HG03095 (cell line): Measurements from ENCODE around the gene CCBE1.
"Not testable (repeated sequence)": the region's sequence is repeated elsewhere in the genome, so short reads cannot be mapped to it uniquely, and the experiment has no call there.

Source experiments
- ATAC-seq: cut with Tn5 transposase; IDR thresholded peaks from one replicate; pipeline ENCODE4 v1.9.1; 2021; ENCODE audit warnings: moderate library complexity; ENCODE audit not compliant: unreplicated experiment

The CCBE1 gene

DNA sequence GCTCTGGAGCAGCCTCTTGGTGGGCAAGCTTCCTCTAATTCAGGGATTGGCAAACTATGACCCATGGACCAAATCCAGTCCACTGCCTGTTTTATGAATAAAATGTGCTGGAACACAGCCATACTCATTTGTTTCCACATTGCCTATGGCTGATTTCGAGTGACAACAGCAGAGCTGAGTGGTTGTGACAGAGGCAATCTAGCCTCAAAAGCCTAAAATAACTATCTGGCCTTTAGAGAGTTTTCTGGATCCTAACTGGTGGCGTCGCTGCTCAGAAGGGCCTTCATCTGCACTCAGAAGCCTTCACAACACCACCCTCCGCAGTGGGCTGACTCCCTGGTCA lies 147.1 kb downstream of the CCBE1 start:
- ATAC-seq, result no peak

GRCh38 chr18:59549503-59550173 lies 147.6 kb downstream of the CCBE1 start:
- ATAC-seq, result no peak

- no peak for ATAC-seq
These were observed 149.5 kb downstream of the CCBE1 start for GRCh38 chr18:59547581-59548182.

DNA sequence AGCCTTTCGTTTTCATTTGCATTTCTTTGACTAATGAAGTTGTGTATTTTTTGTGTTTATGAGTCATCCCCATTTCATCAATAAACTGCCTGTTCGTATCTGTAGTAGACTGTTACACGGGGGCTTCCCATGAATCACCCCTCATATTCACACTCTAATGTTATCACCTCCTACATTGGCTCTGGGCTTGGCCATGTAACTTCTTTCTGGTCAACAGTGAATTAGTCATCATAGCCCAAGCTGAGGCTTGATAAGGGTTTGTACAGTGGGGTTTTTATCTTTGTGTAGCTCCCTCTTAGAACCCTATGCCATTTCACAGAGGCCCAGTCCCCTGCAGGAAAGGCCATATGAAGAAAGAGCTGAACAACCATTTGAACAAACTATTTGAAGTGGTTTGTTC lies 151.0 kb downstream of the CCBE1 start:
- ATAC-seq, result no peak

DNA sequence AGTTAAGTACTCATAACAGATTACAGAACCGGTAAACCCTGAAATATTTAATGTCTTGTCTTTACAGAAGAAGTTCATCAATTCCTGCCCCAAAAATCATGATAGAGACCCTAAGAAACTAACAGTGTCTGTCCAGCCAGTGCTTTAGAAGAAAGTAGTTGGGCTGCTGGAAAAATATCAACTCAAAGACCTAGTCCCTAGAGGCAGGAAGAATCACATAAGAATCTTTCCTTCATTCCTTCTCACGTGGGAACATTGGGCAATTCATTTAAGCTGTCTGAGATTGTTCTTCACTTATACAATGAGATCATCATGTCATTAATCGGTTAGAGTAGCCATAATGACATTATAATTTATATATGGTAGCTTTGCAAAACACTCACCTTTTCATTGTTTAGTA lies 156.4 kb downstream of the CCBE1 start:
- no peak for ATAC-seq

DNA sequence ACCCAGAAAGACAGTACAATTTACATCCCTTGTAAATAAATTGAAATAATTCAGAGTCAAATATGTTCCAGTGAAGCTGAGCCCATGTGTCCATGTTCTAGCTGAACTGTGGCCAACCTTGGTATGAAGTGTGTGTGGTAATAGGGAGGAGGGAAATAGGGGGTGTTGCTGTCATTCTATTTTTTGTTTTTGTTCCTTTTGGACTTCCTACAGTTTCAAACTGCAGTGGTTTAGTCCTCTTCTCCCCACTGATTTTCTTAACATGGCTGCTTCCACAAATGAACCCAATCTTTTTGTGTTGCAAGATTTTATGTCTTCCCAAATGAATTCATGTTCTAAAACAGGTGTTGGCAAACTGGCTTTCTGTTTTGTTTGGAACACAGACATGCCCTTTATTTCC lies 156.9 kb downstream of the CCBE1 start:
- ATAC-seq, result no peak

DNA sequence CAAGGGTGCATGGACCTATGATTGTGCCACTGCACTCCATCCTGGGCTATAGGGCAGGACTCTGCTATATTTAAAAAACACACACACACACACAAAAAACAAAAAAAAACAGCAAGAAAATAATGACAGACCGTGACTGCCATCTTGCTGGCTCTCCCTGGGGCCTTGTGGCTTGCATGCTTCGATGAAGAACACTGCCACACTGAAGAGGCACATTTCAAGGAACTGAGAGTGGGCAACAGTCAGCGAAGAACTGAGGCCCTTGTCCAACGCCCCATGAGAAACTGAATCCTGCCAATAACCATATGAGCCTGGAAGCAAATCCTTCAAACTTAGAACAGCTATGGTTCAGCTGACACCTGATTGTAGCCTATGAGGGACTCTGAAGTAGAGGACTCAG lies 158.1 kb downstream of the CCBE1 start:
- no peak for ATAC-seq

DNA sequence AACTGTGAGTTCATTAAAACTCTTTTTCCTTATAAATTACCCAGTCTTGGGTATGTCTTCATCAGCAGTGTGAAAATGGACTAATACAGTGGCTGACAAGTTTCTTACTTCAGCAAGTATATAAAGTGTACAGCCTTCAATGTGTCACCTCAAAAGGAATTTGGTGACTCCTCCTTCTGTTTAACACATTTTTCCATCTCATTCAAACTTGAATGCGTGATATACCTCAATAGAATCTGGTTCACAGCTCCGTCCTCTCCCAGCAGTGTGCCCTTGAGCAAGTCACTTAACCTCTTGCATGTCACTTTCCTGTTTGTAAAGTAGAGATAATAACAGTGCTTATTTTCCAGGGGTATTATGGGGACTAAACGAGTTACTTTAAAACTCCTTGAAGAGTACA lies 159.6 kb downstream of the CCBE1 start:
- no peak for ATAC-seq

DNA sequence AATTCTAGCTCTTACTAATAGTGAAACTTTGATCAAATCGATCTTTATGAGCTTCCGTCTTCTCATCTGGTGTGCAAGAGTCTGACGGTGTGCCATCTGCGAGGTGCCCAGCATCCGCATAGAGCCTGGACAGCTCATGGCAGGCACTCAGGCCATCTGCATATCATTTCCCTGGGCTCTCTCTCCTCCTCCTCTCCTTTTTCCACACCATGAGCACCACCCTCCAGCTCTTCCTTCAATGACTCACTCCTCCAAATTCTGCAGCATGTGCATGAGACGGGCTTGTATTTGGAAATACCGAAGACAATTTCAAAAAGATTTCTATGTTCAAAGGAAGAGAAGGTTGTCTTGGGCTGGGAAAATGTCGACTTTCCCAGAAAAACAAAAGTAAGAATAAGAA lies 161.1 kb downstream of the CCBE1 start:
- ATAC-seq, result no peak

GRCh38 chr18:59535055-59535454 lies 162.2 kb downstream of the CCBE1 start:
- no peak for ATAC-seq

DNA sequence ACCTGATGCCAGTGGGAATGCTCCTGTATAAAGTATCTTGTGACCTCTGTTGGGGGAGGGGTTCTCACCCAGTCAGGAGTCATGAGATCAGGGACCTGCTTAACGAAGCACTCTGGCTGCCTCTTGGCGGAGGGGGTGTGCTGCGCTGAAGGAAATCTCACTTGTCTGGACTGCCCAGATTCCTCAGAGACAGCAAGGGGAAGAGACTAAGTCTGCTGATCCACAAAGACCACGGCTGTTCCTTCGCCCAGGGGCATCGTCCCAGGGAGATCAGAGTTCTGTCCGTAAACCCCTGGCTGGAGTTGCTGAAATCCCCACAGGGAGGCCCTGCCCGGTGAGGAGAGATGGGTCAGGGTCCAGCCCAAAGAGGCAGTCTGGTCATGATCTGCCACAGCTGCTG lies 168.4 kb downstream of the CCBE1 start:
- ATAC-seq, result no peak

DNA sequence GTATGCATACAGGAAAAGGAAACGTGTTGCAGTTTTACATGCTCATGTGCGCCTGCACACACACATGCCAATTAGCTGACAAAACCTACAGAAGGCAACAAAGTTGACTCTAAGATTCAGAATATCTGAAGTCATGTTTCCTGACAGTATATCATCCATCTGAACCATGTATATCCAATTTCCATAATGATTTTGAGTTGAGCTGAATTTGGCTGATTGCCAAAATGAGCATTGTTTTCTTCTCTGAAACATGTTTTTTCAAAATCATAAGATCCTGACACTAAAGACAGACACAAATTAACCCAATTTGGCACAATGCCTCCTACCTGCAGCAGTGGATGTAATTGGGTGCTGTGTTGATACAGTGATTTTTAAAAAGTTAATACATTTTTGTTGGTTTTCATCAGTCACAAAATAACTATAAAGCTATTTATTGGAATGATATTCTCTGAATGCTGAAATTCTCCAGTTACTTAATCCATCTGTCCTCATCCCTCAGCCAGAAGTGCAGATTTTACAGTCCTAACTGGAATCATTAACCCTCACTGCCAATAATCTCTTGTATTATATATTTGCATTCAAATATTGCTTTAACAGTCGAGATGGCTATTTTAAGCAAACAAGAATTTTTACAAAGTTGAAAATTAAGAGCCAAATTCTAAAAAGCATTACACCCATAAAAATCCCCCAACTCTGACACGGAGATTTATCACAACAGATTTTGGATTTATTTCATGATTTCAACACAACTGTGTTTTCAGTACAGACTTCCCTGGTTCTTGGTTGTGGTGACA lies 176.5 kb downstream of the CCBE1 start:
- no peak for ATAC-seq

DNA sequence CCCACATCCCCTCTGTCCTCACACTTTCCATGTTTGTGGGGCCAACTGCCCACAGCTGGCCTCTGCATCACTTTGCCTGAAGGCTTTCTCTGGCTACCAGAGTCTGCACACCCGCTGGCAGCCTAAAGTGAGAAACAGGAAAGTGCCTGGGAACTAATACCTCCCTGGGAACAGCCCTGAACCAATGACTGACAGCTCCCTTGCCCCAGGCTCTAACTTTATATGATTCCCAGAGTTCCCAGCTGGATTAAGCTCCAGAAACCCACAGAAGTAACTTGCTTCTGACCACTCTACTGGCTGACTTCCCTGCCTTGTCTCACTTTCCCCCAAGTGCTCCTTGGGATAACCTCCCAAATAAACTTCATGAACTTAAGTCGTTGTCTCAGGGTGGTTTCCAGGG lies 178.5 kb downstream of the CCBE1 start:
- no peak for ATAC-seq

- ATAC-seq, result no peak
These were observed 179.6 kb downstream of the CCBE1 start for GRCh38 chr18:59517446-59518165.

GRCh38 chr18:59516356-59517155 lies 180.7 kb downstream of the CCBE1 start:
- ATAC-seq, result no peak

DNA sequence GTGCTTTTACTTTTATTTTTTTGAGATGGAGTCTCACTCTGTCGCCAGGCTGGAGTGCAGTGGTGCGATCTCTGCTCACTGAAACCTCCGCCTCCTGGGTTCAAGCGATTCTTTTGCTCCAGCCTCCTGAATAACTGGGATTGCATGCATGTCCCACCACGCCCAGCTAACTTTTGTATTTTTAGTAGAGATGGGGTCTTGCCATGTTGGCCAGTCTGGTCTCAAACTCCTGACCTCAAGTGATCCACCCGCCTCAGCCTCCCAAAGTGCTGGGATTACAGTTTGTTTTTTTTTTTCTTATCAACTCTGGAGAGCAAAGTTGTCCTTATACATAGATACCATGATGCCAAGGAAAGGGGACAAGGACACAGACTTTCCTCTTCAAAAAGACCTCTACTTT lies 181.3 kb downstream of the CCBE1 start:
- not testable (repeated sequence) for ATAC-seq

DNA sequence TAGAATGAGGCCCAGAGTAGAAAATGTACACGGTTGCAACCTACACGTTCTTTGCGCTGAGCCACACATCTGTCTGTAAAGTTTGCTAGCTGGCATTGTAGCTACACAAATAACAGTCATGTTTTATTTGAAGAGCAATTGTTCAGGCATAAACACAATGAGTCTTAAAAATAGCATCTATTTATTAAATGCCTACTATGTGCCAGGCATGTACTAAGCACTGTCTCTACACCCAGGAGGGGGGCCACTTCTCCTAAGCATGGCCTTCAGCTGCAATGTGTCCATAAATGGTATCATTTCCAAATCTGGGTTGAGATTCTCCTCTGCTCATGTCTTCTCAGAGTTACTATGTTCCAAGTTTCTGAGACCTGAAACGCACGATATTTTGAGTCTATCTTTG lies 182.1 kb downstream of the CCBE1 start:
- no peak for ATAC-seq

- no peak for ATAC-seq
These were observed 183.0 kb downstream of the CCBE1 start for GRCh38 chr18:59514203-59514602.

- no peak for ATAC-seq
These were observed 185.0 kb downstream of the CCBE1 start for GRCh38 chr18:59512025-59512755.
